Effector CD4-positive, alpha-beta T cell (primary cell): ENCODE data around the gene OR8B4.
"Not testable (repeated sequence)": the region's sequence is repeated elsewhere in the genome, so short reads cannot be mapped to it uniquely, and the experiment has no call there.

ENCODE experiments used
- DNase-seq: peaks from one replicate; pipeline ENCODE4 v3.0.0-alpha.2; 2020

The OR8B4 gene

GRCh38 chr11:124405581-124405980, 19.1 kb downstream of the OR8B4 start:
- no peak for DNase-seq

GRCh38 chr11:124403186-124403585, 21.5 kb downstream of the OR8B4 start:
- DNase-seq = not testable (repeated sequence)

- no peak for DNase-seq
These were observed 22.2 kb downstream of the OR8B4 start for GRCh38 chr11:124402326-124402922.

GRCh38 chr11:124398924-124399323, 25.7 kb downstream of the OR8B4 start, which contains the start of gene OR8B3:
Gene OR8B3, minus strand, starts transcription at chr11:124399024. Its CDS starts 1,673 bp downstream, at chr11:124397351.
- no peak for DNase-seq

- DNase-seq = not testable (repeated sequence)
These were observed 27.8 kb downstream of the OR8B4 start for GRCh38 chr11:124396847-124397246.

- DNase-seq = no peak
These were observed 30.3 kb downstream of the OR8B4 start for GRCh38 chr11:124394408-124394807.

GRCh38 chr11:124384399-124384798, 40.3 kb downstream of the OR8B4 start, which contains the start of gene OR8B2:
Gene OR8B2, minus strand, starts transcription at chr11:124384499. Its CDS starts 1,156 bp downstream, at chr11:124383343.
- no peak for DNase-seq

GRCh38 chr11:124382857-124383256, 41.8 kb downstream of the OR8B4 start:
- DNase-seq = not testable (repeated sequence)

- no peak for DNase-seq
These were observed 44.1 kb downstream of the OR8B4 start for GRCh38 chr11:124380585-124380984.

- DNase-seq = no peak
These were observed 48.4 kb downstream of the OR8B4 start for GRCh38 chr11:124376280-124376679.
